HepG2 (cell line): Measurements from ENCODE around the gene EIF5. TPM values are rescaled to one million over a fixed set of nuclear protein-coding genes. Genes with fewer than 3 reads are reported as not detected.

Experiments used
- CCAR2 ChIP-seq: fragments of 200-400 bp; formaldehyde crosslinking; optimal IDR thresholded peaks from 2 replicates; pipeline ENCODE3; 2018; ENCODE audit warnings: low read depth, mild to moderate bottlenecking, low read length, moderate library complexity
- FOSL1 ChIP-seq: sonication (generic); formaldehyde crosslinking; IDR thresholded peaks from 2 replicates; pipeline ENCODE4 v1.9.0; 2021; ENCODE audit warnings: missing genetic modification reagents, borderline replicate concordance
- GZF1 ChIP-seq: sonication (generic); formaldehyde crosslinking; IDR thresholded peaks from 2 replicates; pipeline ENCODE4 v1.5.1; 2020; ENCODE audit warnings: mild to moderate bottlenecking, missing genetic modification reagents
- HCFC1 ChIP-seq: fragments of 150-350 bp; IDR thresholded peaks from 2 replicates; pipeline ENCODE4 v1.6.1; 2014; ENCODE audit warnings: low read depth, low read length
- KLF13 ChIP-seq: sonication (generic); formaldehyde crosslinking; IDR thresholded peaks from 2 replicates; pipeline ENCODE4 v1.4.0; 2020; ENCODE audit warnings: mild to moderate bottlenecking, missing genetic modification reagents
- KMT2B ChIP-seq: IDR thresholded peaks from 2 replicates; pipeline ENCODE4 v1.6.1; 2016; ENCODE audit warnings: missing genetic modification reagents, missing compliant biosample characterization
- MTA3 ChIP-seq: sonication (generic); formaldehyde crosslinking; IDR thresholded peaks from 2 replicates; pipeline ENCODE4 v1.4.0; 2020; ENCODE audit warnings: missing genetic modification reagents
- NFYB ChIP-seq: sonication (generic); formaldehyde crosslinking; IDR thresholded peaks from 2 replicates; pipeline ENCODE4 v1.4.0; 2020; ENCODE audit warnings: missing genetic modification reagents
- REXO4 ChIP-seq: sonication (generic); formaldehyde crosslinking; IDR thresholded peaks from 2 replicates; pipeline ENCODE4 v1.8.0; 2022; ENCODE audit warnings: missing genetic modification reagents, mild to moderate bottlenecking, borderline replicate concordance
- SIN3A ChIP-seq: IDR thresholded peaks from 2 replicates; pipeline ENCODE4 v1.6.1; 2011; ENCODE audit warnings: low read depth, mild to moderate bottlenecking, control low read depth, low read length, borderline replicate concordance
- SP140L ChIP-seq: sonication (generic); formaldehyde crosslinking; IDR thresholded peaks from 2 replicates; pipeline ENCODE4 v1.4.0; 2020; ENCODE audit warnings: missing genetic modification reagents, borderline replicate concordance
- TEF ChIP-seq: sonication (generic); formaldehyde crosslinking; IDR thresholded peaks from 2 replicates; pipeline ENCODE4 v1.5.0; 2020; ENCODE audit warnings: missing genetic modification reagents
- TRAFD1 ChIP-seq: sonication (generic); formaldehyde crosslinking; IDR thresholded peaks from 2 replicates; pipeline ENCODE4 v1.5.1; 2020; ENCODE audit warnings: missing genetic modification reagents, mild to moderate bottlenecking, borderline replicate concordance
- TSC22D2 ChIP-seq: sonication (generic); formaldehyde crosslinking; IDR thresholded peaks from 2 replicates; pipeline ENCODE4 v1.5.1; 2020; ENCODE audit warnings: missing genetic modification reagents, mild to moderate bottlenecking, borderline replicate concordance
- ZBTB2 ChIP-seq: sonication (generic); formaldehyde crosslinking; IDR thresholded peaks from 2 replicates; pipeline ENCODE4 v1.8.0; 2022; ENCODE audit warnings: low read depth, missing genetic modification reagents
- ZBTB20 ChIP-seq: sonication (generic); formaldehyde crosslinking; IDR thresholded peaks from 2 replicates; pipeline ENCODE4 v1.8.1; 2023; ENCODE audit warnings: missing genetic modification reagents, low read depth, mild to moderate bottlenecking, borderline replicate concordance
- ZFP90 ChIP-seq: sonication (generic); formaldehyde crosslinking; IDR thresholded peaks from 2 replicates; pipeline ENCODE4 v1.8.0; 2022; ENCODE audit warnings: missing genetic modification reagents, mild to moderate bottlenecking, inconsistent platforms, borderline replicate concordance
- ZGPAT ChIP-seq: IDR thresholded peaks from 2 replicates; pipeline ENCODE4 v1.6.1; 2016; ENCODE audit warnings: mild to moderate bottlenecking
- ZNF18 ChIP-seq: sonication (generic); formaldehyde crosslinking; IDR thresholded peaks from 2 replicates; pipeline ENCODE4 v1.8.0; 2022; ENCODE audit warnings: mild to moderate bottlenecking, missing genetic modification reagents; ENCODE audit not compliant: insufficient replicate concordance
- ZNF230 ChIP-seq: sonication (generic); formaldehyde crosslinking; IDR thresholded peaks from 2 replicates; pipeline ENCODE4 v1.4.0; 2020; ENCODE audit warnings: mild to moderate bottlenecking, missing genetic modification reagents
- ZNF501 ChIP-seq: sonication (generic); formaldehyde crosslinking; IDR thresholded peaks from 2 replicates; pipeline ENCODE4 v1.5.1; 2020; ENCODE audit warnings: mild to moderate bottlenecking, moderate library complexity, missing genetic modification reagents
- ZNF570 ChIP-seq: sonication (generic); formaldehyde crosslinking; IDR thresholded peaks from 2 replicates; pipeline ENCODE4 v1.4.0; 2020; ENCODE audit warnings: mild to moderate bottlenecking, missing genetic modification reagents, borderline replicate concordance
- polyA plus RNA-seq, 8 experiments: library from polyadenylated mRNA; depleted of rRNA in 3 of 8; stranded (reverse) in 7 of 8; unstranded in 1 of 8; fragments of >200 nt; fragmentation: Illumina TruSeq in 4 of 8; extraction: Trizol in 4 of 8; gene quantifications; 2 replicates each; pipeline versions ENCODE4 v1.2.1 to v1.2.3, GENCODE V29; 2011 to 2016; ENCODE audit warnings: low read depth in 4 of 8, missing spikeins in 1 of 8, mixed read lengths in 1 of 8; ENCODE audit not compliant: insufficient read depth in 1 of 8
- total RNA-seq, 5 experiments: library from RNA; depleted of rRNA; stranded (reverse); fragments of >200 nt; fragmentation: Illumina TruSeq; extraction: Trizol; gene quantifications; 2 replicates each; pipeline ENCODE4 v1.2.3, GENCODE V29; 2016; ENCODE audit warnings: low read depth in 1 of 5

Gene EIF5
- total and polyA plus RNA-seq, 2 of the 13 experiments (the other 11 are each of a cell fraction or from before 2014, with no cell fraction given) = 189 to 281 TPM

- TF ChIP-seq ZGPAT (CRISPR knock-in tag) (peak; percentile 83; the same call in 1 of the 2 replicates), ZBTB20 (CRISPR knock-in tag) (no peak), GZF1 (no peak), CCAR2 (no peak), FOSL1 (CRISPR knock-in tag) (peak; percentile 6; the same call in 1 of the 2 replicates), ZFP90 (CRISPR knock-in tag) (peak; percentile 70; the same call in 1 of the 2 replicates), MTA3 (CRISPR knock-in tag) (no peak), ZNF501 (CRISPR knock-in tag) (peak; percentile 90; the same call in 1 of the 2 replicates), ZNF18 (CRISPR knock-in tag) (peak; percentile 66), KLF13 (CRISPR knock-in tag) (0 out of 2 replicates have a peak, but pooled peaks have one; percentile 44), TRAFD1 (no peak), NFYB (CRISPR knock-in tag) (peak; percentile 97), HCFC1 (peak; percentile 58), TEF (no peak), KMT2B (peak; percentile 76; the same call in 1 of the 2 replicates), ZNF570 (CRISPR knock-in tag) (no peak; the same call in 1 of the 2 replicates), SP140L (no peak), TSC22D2 (CRISPR knock-in tag) (0 out of 2 replicates have a peak, but pooled peaks have one; percentile 16), REXO4 (CRISPR knock-in tag) (no peak), SIN3A (peak; percentile 56; the same call in 1 of the 2 replicates), ZNF230 (CRISPR knock-in tag) (no peak; the same call in 1 of the 2 replicates), ZBTB2 (peak; percentile 96)
Observed at GRCh38 chr14:103333754-103334643, at the start of gene EIF5 (continued).
